Measurements from ENCODE around the gene MARCHF2.

DNA sequence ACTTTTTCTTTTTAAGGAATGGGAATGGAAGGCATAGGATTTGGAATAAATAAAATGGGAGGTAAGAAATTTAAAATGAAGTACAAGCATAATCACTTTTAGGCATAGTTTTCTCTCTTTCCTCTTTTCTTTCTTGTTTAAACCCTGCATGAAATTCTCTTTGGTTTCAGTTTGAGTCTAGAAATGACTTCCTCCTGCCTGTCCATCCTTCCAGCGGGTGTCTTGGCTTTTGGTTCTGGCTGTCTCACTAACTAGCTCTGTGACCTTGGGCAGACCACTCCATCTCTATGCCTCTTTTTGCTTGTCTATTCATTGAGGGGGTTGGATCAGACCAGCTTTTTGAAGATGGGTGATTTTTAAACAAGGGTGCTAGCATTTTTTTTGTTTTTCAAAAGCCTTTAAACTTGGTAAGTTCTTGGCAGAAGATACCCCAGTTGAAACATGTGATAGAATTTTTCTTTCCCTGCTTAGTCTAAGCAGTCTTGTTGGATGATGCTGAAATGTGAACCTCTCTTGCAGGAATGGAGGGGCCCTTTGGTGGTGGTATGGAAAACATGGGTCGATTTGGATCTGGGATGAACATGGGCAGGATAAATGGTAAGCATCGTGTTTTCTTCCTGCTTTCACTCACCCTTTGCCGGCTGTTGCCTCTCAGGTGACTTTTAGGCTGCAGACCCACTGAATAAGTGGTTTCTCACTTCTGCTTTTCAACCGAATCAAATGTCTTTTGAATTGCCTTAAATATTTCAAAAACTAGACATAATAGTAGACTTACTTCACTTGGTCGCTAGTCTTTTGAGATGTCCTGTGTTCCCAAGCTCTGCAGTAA is 60.8 kb downstream of the MARCHF2 start:
- TF ChIP-seq, protein P1, sequence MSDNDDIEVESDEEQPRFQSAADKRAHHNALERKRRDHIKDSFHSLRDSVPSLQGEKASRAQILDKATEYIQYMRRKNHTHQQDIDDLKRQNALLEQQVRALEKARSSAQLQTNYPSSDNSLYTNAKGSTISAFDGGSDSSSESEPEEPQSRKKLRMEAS (IDR thresholded peaks at IDR 0.05; ENCODE audit: low read depth, low read length): no peak
- TF ChIP-seq, protein P2, sequence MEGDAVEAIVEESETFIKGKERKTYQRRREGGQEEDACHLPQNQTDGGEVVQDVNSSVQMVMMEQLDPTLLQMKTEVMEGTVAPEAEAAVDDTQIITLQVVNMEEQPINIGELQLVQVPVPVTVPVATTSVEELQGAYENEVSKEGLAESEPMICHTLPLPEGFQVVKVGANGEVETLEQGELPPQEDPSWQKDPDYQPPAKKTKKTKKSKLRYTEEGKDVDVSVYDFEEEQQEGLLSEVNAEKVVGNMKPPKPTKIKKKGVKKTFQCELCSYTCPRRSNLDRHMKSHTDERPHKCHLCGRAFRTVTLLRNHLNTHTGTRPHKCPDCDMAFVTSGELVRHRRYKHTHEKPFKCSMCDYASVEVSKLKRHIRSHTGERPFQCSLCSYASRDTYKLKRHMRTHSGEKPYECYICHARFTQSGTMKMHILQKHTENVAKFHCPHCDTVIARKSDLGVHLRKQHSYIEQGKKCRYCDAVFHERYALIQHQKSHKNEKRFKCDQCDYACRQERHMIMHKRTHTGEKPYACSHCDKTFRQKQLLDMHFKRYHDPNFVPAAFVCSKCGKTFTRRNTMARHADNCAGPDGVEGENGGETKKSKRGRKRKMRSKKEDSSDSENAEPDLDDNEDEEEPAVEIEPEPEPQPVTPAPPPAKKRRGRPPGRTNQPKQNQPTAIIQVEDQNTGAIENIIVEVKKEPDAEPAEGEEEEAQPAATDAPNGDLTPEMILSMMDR (IDR thresholded peaks at IDR 0.05; ENCODE audit: low read depth, low read length): no peak
- TF ChIP-seq POLR2A (IDR thresholded peaks at IDR 0.05; ENCODE audit: extremely low read depth, insufficient read length): no peak

All from NB4 (cell line).